Measurements from ENCODE around the gene ASB2. TPM values are rescaled to one million over a fixed set of nuclear protein-coding genes. Genes with fewer than 3 reads are reported as not detected.

Gene ASB2
- total RNA-seq, 2 donors from 2014 or later = 0.11 TPM; not detected in 1

GRCh38 chr14:93970585-93970964 is 5.8 kb downstream of the ASB2 start:
- no peaks in the 10 kb centered on the region for H3K4me1 Mint-ChIP-seq
- 67 to 91% methylated on average over 4 to 9 of the region's 9 CpGs for WGBS, 2 experiments (ENCODE audit: insufficient coverage in 1 of 2, insufficient read length in 1 of 2)
- H3K9ac ChIP-seq (ENCODE audit: extremely low read depth, low read length, poor library complexity, severe bottlenecking) = no peak overlapping the region
- no peak overlapping the region for H3K4me3 Mint-ChIP-seq
- TF ChIP-seq, protein P1, sequence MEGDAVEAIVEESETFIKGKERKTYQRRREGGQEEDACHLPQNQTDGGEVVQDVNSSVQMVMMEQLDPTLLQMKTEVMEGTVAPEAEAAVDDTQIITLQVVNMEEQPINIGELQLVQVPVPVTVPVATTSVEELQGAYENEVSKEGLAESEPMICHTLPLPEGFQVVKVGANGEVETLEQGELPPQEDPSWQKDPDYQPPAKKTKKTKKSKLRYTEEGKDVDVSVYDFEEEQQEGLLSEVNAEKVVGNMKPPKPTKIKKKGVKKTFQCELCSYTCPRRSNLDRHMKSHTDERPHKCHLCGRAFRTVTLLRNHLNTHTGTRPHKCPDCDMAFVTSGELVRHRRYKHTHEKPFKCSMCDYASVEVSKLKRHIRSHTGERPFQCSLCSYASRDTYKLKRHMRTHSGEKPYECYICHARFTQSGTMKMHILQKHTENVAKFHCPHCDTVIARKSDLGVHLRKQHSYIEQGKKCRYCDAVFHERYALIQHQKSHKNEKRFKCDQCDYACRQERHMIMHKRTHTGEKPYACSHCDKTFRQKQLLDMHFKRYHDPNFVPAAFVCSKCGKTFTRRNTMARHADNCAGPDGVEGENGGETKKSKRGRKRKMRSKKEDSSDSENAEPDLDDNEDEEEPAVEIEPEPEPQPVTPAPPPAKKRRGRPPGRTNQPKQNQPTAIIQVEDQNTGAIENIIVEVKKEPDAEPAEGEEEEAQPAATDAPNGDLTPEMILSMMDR (conservative IDR thresholded peaks at IDR 0.05) = peak; percentile 67
- no peak overlapping the region for H3K4me3 ChIP-seq (ENCODE audit: low read length)
- no peak for DNase-seq
- no peak overlapping the region for H3K27ac ChIP-seq (ENCODE audit: low read depth, low read length)
- no peaks in the 10 kb centered on the region for H3K4me1 ChIP-seq (ENCODE audit: control insufficient read depth, insufficient read depth, low read length)
- H3K9me3 Mint-ChIP-seq = no peaks in the 10 kb centered on the region
- H3K9me3 ChIP-seq (ENCODE audit: control insufficient read depth, low read length) = no peaks in the 10 kb centered on the region
- no peaks in the 10 kb centered on the region for H3K36me3 ChIP-seq (ENCODE audit: control insufficient read depth, insufficient read depth, low read length)
- peaks cover 9% of the 10 kb centered on the region for H3K27me3 Mint-ChIP-seq (ENCODE audit: insufficient read depth)
- H3K36me3 Mint-ChIP-seq (ENCODE audit: low read depth) = no peaks in the 10 kb centered on the region
- H3K27ac Mint-ChIP-seq = no peak overlapping the region
- H3K27me3 ChIP-seq (ENCODE audit: control insufficient read depth, insufficient read depth, low read length, poor library complexity, severe bottlenecking) = no peaks in the 10 kb centered on the region

DNA sequence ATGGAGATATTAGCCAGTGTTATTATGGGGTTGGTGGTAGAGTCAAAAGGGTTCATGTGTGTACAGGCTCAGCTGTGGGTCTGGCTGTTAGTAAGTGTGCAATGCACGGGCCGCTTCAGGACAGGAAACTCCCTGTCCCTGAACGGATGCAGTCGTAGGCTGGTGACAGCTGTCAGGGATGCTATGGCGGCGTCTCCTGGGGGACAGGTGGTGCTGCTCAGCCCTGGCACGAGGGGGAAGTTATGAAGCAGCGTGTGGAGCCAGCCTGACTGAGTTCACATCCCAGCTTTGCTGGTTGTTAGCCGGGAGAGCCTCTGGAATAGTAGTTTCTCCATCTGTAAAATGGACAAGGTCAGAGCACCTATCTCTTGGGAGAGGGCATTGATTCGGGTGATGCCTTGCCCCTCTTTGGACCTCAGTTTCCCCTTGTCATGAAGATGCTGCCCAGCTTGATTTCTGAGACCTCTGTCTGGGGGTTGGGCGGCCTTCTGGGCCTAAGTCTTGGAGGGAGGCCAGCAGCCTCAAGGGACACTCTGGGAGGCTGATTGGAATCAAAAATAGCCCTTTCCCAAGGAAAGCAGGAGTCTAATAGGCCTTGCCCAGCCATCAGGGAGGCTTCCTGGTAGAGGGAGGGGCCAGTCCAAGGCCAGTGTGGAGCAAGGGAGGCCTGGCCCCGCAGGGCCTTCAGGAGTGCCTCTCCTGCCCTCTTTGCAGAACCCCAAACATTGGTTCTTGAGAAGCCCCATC is 7.1 kb downstream of the ASB2 start:
- H3K27me3 ChIP-seq (ENCODE audit: control insufficient read depth, insufficient read depth, low read length, poor library complexity, severe bottlenecking) = no peaks in the 10 kb centered on the region
- Mint-ChIP-seq H3K27me3 (ENCODE audit: insufficient read depth) (peaks cover 6% of the 10 kb centered on the region), H3K4me1 (no peaks in the 10 kb centered on the region), H3K27ac (no peak overlapping the region), H3K36me3 (ENCODE audit: low read depth) (no peaks in the 10 kb centered on the region), H3K9me3 (no peaks in the 10 kb centered on the region), H3K4me3 (no peak overlapping the region)
- H3K4me1 ChIP-seq (ENCODE audit: control insufficient read depth, insufficient read depth, low read length) = no peaks in the 10 kb centered on the region
- TF ChIP-seq, protein P1 (conservative IDR thresholded peaks at IDR 0.05) = no peak
- no peaks in the 10 kb centered on the region for H3K9me3 ChIP-seq (ENCODE audit: control insufficient read depth, low read length)
- no peak overlapping the region for H3K27ac ChIP-seq (ENCODE audit: low read depth, low read length)
- DNase-seq = no peak
- H3K36me3 ChIP-seq (ENCODE audit: control insufficient read depth, insufficient read depth, low read length) = no peaks in the 10 kb centered on the region
- no peak overlapping the region for H3K9ac ChIP-seq (ENCODE audit: extremely low read depth, low read length, poor library complexity, severe bottlenecking)
- H3K4me3 ChIP-seq (ENCODE audit: low read length) = no peak overlapping the region
- WGBS, 2 experiments (ENCODE audit: insufficient coverage in 1 of 2, insufficient read length in 1 of 2) = 87 to 89% methylated on average over 9 to 12 of the region's 12 CpGs

- Mint-ChIP-seq H3K27ac (no peak overlapping the region), H3K4me1 (no peaks in the 10 kb centered on the region), H3K27me3 (ENCODE audit: insufficient read depth) (peaks cover 6% of the 10 kb centered on the region), H3K9me3 (no peaks in the 10 kb centered on the region), H3K36me3 (ENCODE audit: low read depth) (no peaks in the 10 kb centered on the region), H3K4me3 (no peak overlapping the region)
- WGBS, 2 experiments (ENCODE audit: insufficient coverage in 1 of 2, insufficient read length in 1 of 2) = 87 to 88% methylated on average over 8 to 10 of the region's 10 CpGs
- H3K9ac ChIP-seq (ENCODE audit: extremely low read depth, low read length, poor library complexity, severe bottlenecking) = no peak overlapping the region
- DNase-seq = no peak
- no peak overlapping the region for H3K4me3 ChIP-seq (ENCODE audit: low read length)
- H3K9me3 ChIP-seq (ENCODE audit: control insufficient read depth, low read length) = no peaks in the 10 kb centered on the region
- no peak overlapping the region for H3K27ac ChIP-seq (ENCODE audit: low read depth, low read length)
- TF ChIP-seq, protein P1 (conservative IDR thresholded peaks at IDR 0.05) = no peak
- H3K4me1 ChIP-seq (ENCODE audit: control insufficient read depth, insufficient read depth, low read length) = no peaks in the 10 kb centered on the region
- H3K27me3 ChIP-seq (ENCODE audit: control insufficient read depth, insufficient read depth, low read length, poor library complexity, severe bottlenecking) = no peaks in the 10 kb centered on the region
- no peaks in the 10 kb centered on the region for H3K36me3 ChIP-seq (ENCODE audit: control insufficient read depth, insufficient read depth, low read length)
Observed at GRCh38 chr14:93967637-93968250, 8.6 kb downstream of the ASB2 start.
